ENCODE data around the gene NFKBIL1. TPM values are rescaled to one million over a fixed set of nuclear protein-coding genes. Genes with fewer than 3 reads are reported as not detected.
"Not testable (repeated sequence)": the region's sequence is repeated elsewhere in the genome, so short reads cannot be mapped to it uniquely, and the experiment has no call there.

NFKBIL1 gene
- polyA plus RNA-seq, 3 donors, result 17.6 to 19.3 (median 19.1) TPM

DNA sequence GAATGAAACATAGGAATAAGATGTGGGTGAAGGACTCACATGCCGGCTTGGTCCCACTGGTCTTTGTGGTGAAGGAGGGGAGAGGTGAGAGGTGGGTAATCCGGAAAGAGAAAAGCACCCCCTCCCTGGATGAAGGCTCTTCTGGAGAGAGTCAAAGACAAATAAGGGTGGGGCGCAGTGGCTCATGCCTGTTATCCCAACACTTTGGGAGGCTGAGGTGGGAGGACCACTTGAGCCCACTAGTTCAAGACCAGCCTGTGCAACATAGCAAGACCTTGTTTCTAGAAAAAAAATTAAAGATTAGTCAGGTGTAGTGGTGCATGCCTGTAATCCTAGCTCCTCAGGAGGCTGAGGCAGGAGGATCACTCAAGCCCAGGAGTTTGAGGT, 31.7 kb downstream of the NFKBIL1 start:
- DNase-seq (ENCODE audit: low read depth in 3 of 3, low spot score in 2 of 3), result no peak

DNA sequence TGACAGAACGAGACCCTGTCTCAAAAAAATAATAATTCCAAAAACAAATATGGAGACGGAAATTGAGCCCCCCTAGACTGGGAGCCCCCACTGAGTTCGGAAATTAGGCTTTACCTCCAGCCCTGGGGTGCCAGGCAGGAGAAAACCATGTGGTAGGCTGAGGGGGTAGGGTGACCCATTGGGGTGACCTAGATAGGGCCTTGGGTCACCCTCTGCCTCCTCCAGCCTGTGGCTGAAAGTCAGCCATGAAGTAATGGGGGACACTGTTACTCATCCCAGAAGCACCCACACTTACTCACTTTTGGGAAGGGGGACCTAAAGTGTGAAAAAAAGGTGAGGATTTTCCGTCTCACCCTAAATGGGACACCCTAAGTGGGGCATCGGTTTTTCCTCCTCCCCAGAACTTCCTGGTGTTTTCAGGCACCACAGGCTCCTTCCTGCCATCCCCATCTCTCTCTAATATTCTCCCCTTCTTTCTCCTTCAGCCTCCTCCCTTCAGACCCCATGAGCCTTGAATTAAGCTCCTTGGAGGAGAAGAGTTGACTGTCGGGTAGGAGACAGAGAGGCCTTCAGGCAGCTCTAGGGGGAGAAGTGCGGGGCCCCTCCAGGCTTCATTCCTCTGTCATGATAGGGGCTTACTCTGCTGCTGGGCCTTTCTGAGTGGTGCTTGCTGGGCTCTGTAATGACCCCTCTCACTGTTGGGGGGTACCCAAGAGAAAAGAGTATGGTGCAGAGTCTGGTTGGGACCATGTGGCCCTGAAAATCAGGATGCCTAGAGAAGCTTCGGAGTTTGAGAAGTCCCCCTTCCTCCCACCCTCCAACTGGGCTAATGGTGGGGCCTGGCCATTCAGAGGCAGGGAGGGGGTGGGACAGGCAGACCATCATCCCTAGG, 32.4 kb downstream of the NFKBIL1 start:
- DNase-seq (ENCODE audit: low read depth in 3 of 3, low spot score in 2 of 3), result no peak

DNA sequence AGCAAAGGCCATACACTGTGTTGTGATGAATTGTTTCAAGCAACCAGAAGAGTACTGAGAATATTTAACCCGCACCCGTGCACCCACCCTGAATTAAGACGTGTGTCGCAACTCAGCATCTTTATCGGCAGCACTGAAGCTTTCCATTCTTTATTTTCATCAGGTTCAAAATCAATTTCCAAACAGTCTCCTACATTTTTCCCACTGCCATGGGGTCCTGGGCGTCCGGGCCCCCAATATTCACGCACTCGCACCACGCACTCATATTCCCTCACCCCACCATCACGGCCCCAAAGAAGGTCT, 33.0 kb downstream of the NFKBIL1 start:
- DNase-seq (ENCODE audit: low read depth in 3 of 3, low spot score in 2 of 3), result no peak

DNA sequence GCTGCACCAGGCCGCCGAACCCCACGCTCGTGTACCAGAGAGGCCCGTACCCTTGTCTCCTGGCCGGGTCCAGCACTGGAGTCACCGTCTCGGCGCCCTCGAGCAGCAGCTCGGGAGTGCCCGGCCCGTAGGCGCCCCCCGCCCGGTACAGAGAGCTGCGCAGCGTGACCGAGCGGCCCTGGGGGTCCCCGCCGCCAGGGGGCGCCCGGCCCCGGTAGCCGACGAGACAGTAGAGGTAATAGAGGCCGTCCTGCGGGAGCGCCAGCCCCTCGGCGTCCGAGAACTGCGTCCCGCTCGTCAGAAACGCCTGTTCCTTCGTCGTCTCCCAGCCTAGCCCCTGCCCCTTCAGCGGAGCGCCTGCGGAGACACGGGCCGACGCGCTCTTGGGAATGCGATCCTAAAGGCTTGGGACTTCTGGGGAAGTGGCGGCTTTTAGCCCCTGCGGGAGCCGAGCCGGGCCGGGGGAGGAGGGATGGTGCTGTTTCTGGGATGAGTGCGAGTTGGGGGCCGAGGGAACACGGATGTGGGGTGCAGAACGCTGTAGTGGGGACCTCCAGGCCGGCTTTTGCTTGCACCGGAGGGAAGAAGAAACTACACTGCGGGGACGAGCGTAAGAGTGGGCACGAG, 33.5 kb downstream of the NFKBIL1 start:
- peak; percentile 60 to 77 (median 66) for DNase-seq (ENCODE audit: low read depth in 3 of 3, low spot score in 2 of 3)

DNA sequence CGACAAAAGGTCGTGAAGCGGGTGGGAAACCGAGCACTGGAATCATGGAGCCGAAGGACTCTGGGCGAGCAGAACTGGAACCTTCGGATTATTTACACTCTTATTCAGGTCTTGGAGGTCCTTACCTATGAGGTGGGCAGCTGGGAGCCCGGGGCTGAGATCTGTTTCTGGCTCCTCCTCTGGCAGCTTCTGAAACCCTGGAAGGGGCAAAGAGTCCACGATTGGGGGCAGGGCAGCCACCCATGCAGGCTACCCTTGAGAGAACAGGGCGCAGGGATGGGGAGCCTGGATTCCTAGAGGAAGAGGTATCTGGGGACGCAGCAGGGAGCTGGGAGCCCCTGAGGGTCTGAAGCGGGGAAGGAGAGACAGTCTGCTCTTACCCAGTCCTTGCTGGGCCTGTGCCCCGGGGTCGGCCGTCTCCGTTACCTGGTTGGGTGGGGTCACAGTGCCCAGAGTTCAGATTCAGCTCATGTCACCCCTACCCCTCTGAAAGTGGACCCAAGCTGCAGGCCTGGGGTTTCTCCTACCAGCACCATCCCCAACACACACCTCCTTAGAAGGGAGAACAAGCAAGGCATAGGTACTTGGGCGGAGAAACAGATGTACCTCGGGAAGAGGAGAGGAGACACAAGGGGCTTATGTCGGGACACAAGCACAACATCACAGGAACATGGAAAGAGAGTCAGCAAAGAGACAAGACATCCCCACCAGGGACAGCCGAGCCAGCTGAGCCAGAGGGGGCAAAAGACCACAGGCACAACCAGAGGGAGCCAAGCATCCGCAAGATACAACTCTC, 34.2 kb downstream of the NFKBIL1 start:
- DNase-seq (ENCODE audit: low read depth in 3 of 3, low spot score in 2 of 3), result no peak

DNA sequence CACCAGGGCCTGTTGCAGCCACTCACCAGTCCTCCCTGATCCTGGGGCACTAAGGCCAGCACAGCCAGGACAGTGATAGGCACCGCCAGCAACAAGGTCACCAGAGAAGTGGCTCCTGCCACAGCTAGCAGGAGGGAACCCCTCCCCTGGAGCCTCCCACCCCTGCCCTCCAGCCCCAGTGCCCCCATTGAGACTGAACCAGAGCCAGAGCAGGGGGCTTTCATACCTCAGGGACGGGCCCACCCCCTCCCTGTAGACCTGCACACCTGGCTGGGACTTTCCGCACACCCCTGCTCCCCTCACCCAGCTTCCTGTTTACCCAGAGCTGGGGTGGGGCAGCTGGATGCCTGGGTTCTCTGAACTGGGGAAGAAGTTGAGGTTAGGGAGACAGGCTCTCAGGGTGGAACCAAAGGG, 34.8 kb downstream of the NFKBIL1 start, which contains the start of gene LTB:
LTB (minus strand) TSS at position 195 of the 414 bp plus-strand sequence; CDS start at position 188, 7 bp downstream.
- no peak for DNase-seq (ENCODE audit: low read depth in 3 of 3, low spot score in 2 of 3)

DNA sequence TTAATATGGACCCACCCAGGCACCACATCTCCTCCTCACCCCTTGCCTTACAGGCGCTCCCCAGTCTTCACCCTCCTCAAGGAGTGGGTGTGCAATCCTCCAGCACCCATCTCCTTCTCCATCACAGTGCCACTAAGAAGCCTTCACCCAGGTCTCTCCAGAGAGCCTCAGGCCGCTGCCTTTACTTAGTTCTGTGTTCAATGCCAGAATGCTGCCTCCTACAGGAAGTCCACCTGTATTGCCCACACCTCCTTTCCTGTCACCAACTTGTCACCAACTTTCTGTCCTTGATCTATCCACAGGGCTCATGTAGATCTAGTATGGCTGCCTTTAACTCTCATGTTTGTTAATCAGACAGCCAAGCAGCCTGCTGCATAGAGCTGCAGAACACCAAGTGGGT, 38.1 kb downstream of the NFKBIL1 start:
- DNase-seq (ENCODE audit: low read depth in 3 of 3, low spot score in 2 of 3), result no peak

DNA sequence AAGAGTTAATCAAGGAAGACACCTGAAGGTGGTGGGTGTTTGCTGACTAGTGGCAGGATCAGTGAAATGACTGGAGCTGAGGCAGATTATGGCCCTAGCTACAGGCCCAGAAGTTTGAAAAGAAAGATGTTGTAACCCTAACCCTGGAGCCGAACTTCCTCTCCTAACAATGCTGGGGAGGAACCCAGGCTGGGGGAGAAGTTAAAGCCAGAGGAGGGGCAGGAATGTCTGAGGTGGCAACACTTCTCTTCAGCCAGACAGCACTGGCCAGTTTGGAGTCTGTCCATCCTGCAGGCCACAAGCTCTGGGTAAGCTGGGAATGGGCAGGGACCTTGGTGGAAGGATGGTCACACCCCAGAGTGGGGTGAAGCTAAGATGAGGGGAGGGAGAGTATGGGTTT, 38.6 kb downstream of the NFKBIL1 start, which contains the start of gene LST1:
LST1 (plus strand) TSS at position 270 of the 400 bp plus-strand sequence. CDS start 1,023 bp downstream, outside the sequence.
- no peak for DNase-seq (ENCODE audit: low read depth in 3 of 3, low spot score in 2 of 3)

DNA sequence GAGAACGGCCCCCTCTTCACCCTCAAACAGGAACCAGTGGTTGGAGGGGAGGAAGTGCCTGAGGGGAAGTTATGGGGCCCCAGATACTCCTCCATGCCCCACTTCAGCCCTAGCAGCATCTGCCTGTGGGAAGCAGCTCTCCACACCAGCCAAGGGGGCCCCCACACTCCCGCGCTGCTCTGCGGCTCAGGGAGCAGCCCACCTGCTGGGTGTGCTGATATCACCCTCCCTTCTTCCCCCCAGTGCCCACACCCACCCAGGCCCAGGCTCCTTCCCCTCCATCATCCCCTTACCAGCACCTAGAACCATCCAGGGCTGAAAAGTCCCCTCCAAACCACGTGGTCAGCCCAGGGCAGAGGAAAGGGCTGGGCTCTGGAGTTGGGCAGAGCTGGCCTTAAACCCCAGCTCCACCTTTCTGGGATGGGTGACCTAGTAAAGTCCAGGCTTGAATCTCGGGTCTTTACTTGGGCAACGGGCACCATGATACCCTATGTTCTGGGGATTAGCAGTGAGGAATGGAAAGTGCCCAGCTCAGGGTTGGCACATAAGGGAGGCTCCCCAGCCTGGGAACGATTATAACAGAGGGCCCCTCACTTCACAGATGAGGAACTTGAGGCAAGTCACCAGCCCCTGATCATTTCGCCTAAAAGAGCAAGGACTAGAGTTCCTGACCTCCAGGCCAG, 39.3 kb downstream of the NFKBIL1 start:
- no peak for DNase-seq (ENCODE audit: low read depth in 3 of 3, low spot score in 2 of 3)

DNA sequence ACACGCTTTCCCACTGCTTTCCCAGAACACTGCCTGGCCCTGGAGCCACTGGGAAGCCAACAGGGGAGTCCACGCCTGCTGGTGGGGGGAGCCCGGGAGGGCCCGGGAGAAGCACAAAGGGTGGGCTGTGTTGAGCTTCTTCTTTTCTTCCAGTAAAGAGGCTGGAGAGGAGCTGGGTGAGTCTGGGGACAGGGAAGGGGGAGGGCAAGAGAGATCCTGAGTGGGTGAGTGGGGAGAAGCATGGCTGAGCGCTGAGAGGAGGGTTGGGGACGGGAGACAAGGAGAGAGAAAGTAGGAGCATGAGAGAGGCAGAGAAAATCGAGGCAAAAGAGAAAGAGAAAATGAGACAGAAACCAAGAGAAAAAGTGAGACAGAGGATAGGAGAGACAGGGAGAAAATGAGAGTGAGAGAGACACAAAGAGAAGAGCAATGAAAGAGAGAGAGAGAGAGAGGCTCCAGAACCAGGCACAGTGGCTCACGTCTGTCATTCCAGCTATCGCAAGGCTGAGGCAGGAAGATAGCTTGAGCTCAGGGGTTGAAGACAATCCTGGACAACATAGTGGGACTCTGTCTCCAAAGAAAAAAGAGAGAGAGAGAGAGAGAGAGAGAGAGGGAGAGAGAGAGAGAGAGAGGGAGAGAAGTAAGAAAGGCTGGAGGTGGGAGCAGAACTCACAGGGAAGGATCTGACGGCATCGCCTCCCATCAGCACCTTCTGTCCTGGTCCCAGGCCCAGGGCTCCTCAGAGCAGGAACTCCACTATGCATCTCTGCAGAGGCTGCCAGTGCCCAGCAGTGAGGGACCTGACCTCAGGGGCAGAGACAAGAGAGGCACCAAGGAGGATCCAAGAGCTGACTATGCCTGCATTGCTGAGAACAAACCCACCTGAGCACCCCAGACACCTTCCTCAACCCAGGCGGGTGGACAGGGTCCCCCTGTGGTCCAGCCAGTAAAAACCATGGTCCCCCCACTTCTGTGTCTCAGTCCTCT, 40.7 kb downstream of the NFKBIL1 start:
- no peak for DNase-seq (ENCODE audit: low read depth in 3 of 3, low spot score in 2 of 3)

DNA sequence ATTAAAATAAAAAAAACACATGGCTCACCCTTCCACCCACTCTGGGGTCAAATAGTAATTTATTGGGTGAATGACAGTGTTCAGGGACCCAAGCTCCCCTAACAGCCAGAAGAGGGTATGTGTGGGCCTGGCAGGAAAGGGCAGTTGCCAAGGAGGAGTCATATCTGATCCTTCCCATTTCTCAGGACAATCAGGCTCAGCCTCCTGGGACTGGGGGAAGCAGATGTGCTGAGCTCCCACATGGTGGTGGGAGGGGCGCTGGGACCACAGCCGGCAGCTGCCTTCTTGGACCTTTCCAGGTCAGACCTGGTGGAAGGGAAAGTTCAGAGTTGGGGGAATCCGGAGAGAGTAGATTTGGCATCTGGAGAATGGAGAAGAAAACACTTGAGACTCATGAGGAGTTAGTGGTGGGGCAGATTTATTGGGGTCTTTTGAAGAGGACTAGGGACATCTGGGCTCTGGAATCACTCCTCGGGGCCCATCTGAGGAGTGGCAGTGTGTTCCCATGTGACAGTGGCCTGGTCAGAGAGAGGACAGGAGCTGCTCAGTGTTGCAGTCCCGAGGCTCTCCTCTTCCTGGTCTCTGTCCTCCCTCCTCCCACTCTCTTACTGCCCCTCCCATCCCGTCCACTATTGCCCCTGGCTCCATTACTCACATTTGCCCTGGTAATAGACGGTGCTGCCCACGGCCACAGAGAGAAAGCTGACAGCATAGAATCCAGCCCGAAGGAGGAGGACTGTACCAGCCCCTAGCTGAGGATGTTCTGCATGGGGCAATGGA, 41.7 kb downstream of the NFKBIL1 start:
- DNase-seq (ENCODE audit: low read depth in 3 of 3, low spot score in 2 of 3), result no peak

DNA sequence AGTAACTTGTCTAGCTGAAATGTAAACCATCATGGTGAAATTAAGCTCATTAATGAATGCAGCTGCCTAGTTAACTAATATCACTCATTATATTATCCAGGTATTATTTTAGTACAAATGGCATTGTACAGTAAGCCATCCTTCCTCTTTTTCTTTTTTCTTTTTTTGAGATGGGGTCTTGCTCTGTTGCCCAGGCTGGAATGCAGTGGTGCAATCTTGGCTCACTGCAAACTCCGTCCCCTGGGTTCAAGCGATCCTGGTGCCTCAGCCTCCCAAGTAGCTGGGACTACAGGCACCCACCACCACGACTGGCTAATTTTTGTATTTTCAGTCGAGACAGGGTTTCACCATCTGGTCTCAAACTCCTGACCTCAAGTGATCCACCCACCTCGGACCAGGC, 43.3 kb downstream of the NFKBIL1 start:
- not testable (repeated sequence) for DNase-seq (ENCODE audit: low read depth in 3 of 3, low spot score in 2 of 3)

DNA sequence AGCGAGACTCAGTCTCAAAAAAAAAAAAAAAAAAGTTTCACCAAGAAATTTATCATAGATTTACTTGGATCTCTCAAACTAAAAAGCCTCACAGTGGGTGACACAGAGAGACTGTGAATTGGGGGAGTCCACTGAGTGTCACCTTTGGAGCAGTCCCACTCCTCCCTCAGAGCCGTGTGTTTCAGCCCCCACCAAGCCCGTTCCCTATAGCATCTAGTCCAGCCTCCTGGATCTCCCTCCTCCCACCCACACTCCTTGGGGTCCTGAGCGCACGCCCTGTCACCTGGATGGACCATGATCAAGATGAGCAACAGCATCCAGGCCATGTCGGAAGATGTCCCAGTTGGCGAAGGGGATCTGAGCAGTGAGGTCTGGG, 45.0 kb downstream of the NFKBIL1 start:
- no peak for DNase-seq (ENCODE audit: low read depth in 3 of 3, low spot score in 2 of 3)

DNA sequence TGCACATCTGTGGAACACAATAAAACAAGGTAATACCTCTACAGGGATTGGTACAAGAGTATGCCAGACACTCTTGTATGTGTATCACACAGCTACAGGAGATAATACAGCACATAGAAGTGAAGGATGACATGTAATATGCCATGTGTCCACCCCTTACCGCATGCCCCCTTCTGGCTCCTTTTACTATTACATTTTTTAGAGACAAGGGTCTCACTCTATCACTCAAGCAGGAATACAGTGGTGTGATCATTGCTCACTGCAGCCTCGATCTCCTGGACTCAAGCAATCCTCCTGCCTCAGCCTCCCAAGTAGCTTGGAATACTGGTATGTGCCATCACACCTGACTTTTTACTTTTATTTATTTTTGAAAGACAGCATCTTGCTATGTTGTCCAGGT, 49.6 kb downstream of the NFKBIL1 start:
- DNase-seq (ENCODE audit: low read depth in 3 of 3, low spot score in 2 of 3), result no peak

DNA sequence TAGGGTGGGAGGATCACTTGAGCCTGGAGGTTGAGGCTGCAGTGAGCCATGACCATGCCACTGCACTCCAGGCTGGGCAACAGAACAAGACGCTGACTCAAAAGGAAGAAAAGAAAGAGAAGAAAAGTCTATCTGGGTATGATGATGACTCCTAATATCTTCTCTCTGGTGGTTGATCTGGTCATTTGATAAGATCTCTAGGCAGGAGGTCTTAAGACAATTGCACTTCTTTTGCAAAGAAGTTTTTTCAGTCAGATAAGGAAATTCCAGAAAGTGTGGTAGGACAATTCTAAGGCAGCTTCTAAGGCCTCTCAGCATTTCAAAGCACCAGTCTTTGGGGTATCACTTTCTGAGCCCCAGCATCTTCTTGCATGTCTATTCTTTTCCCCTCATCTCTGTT, 59.9 kb downstream of the NFKBIL1 start:
- no peak for DNase-seq (ENCODE audit: low read depth in 3 of 3, low spot score in 2 of 3)
